CD4-positive, alpha-beta T cell treated with Interleukin-15 for 4 hours (primary cell): Measurements from ENCODE around the gene DPF1.
"Not testable (repeated sequence)": the region's sequence is repeated elsewhere in the genome, so short reads cannot be mapped to it uniquely, and the experiment has no call there.

ENCODE experiments used
- DNase-seq: peaks from one replicate; pipeline ENCODE4 v3.0.0-alpha.2; 2020; ENCODE audit warnings: low spot score

DPF1 gene

DNA sequence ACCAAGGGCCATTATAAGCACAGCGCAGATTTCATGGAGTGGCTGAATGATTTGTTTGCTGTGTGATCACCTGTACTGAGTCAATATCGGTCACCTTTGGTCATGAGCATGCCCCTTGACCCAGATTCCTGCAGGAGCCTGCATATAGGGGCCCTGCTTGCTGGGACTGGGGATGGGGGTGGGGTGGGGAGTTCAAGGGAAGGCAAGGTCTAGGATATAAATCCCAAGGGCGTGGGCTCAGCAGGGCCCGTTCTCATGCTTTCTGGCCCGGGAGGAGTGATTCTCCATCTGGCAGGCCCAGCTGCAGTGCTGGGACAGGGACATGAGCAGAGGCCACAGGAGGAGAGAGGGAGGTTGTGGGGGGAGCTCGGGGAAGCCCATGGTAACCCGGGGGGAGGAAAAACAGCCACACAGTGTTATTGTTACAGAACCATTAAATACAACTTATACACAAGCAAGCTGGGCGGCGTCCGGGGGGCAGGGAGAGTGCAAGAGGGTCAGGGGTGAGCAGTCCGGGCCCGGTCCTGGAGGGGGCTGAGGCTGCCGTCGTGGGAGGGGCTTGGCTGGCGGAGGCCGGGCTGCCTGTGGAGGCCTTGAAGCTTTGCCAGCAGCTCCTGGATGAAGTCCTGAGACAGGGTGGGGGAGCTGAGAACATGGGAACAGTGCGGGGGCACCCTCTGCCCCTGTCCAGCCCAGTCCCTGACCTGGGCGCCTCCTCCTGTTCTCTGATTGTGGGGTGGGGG is 27.0 kb upstream of the DPF1 start:
- no peak for DNase-seq

DNA sequence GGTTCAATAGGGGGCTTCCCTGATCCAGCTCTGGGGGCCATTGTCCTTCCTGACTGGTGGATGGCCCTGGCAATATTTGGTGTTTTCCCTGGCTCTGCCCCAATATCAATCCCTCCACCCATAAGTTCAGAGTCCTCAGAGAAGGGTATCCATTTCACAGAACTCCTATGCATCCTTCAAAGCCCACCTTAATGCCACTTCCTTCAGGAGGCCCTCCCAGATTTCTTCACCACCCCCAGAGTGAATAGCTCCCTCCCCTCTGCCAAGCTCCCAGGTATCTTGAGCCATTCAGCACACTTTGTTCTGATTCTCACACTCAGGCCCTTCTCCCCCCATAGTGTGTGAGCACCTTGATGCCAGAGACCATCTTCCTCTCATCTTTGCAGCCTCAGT is 26.4 kb upstream of the DPF1 start:
- DNase-seq = no peak

DNA sequence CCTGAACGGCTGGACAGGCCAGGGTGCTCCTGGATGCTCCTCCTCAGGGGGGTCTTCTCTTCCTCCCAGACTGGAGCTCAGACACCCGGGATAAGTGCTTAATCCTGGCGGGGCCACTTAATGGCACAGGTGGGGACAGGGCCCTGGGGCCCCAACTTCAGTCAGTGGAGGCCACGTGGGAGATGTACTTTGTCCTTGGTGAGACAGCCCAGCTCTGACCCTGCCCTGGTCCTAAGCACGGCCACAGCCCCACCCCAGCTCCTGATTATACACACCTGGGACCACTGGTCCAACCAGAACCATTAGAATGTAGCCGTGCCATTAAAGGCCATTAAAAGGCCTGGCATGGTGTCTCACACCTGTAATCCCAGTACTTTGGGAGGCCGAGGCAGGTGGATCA is 24.4 kb upstream of the DPF1 start:
- no peak for DNase-seq

DNA sequence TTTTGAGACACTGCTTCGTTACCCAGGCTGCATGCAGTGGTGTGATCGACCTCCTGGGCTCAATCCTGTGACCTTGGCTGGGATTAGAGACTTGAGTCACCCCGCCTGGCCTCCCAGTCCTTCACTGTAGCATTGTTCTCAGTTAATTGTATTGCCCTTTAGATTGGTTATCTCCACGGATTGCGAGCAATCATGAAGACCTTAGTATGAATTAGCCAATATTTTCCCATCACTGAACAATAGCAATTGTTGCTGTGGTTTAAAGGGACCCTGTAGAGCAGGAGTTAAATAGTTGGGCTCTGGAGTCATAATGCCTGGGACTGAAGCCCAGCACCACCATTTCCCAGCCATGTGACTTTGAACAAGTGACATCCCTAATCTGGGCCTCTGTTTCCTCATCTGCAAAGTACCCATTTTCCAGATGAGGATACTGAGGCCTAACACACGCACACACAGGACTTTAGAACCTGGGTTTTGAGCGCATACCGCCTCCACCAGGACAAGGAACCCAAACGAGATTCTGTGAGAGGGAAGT is 23.8 kb upstream of the DPF1 start:
- DNase-seq = no peak

DNA sequence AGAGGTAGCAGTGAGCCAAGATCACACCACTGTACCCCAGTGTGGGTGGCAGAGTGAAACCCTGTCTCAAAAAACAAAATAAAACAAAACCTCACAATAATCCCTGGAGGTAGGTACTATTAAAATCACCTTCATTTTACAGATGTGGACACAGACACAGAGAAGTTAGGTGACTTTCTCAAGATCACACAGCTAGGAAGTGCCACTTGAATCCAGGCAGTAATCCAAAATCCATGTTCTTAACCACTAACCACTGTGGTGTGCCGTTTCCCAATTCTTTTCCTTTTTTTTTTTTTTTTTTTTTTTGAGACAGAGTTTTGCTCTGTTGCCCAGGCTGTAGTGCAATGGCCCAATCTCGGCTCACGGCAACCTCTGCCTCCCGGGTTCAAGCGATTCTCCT is 23.1 kb upstream of the DPF1 start:
- DNase-seq = no peak

- DNase-seq = no peak
Measured at GRCh38 chr19:38245826-38246498, 21.9 kb upstream of the DPF1 start.

GRCh38 chr19:38243279-38243673 is 19.3 kb upstream of the DPF1 start:
- DNase-seq = no peak

DNA sequence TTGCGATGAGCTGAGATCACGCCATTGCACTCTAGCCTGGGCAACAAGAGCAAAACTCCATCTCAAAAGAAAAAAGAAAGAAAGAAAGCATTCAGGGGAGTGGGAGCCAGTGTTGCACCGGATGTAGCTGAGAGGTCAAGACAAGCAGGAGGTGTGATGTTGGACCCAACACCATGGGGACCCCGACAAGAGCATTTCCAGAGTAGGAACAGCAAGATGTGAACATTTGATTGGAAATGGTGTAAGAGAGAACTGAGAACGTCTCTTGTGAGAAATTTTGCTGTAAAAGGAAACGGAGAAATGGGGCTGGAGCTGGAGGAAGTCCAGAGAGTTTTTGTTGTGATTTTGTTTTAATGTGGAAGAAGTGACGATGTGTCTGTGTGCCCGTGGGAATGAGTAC is 15.8 kb upstream of the DPF1 start:
- no peak for DNase-seq

- DNase-seq = no peak
Measured at GRCh38 chr19:38234615-38235014, 10.6 kb upstream of the DPF1 start.

- peak; percentile 70 for DNase-seq
Measured at GRCh38 chr19:38233740-38234251, 9.8 kb upstream of the DPF1 start.

- DNase-seq = no peak
Measured at GRCh38 chr19:38231918-38232317, 7.9 kb upstream of the DPF1 start.

DNA sequence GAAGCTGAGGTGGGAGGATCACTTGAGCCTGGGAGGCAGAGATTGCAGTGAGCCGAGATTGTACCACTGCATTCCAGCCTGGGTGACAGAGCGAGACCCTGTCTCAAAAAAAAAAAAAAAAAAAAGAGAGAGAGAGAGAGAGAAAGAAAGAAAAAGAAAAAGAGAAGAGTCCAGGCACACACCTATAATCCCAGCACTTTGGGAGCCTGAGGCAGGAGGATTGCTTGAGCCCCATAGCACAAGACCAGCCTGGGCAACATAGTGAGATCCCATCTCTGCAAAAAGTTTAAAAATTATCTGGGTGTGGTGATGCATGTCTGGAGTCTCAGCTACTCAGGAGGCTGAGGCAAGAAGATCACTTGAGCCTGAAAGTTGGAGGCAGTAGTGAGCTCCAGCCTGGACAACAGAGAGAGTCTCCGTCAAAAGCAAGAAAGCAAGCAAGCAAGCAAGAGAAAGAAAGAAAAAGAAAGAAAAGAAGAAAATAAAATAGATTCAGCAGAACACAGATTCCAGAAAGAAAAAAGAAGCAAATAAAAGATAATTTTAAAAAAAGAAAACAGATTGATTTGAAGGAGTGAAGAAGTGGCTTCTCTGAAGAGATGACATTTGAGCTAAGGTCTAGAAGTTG is 6.6 kb upstream of the DPF1 start:
- DNase-seq = not testable (repeated sequence)

DNA sequence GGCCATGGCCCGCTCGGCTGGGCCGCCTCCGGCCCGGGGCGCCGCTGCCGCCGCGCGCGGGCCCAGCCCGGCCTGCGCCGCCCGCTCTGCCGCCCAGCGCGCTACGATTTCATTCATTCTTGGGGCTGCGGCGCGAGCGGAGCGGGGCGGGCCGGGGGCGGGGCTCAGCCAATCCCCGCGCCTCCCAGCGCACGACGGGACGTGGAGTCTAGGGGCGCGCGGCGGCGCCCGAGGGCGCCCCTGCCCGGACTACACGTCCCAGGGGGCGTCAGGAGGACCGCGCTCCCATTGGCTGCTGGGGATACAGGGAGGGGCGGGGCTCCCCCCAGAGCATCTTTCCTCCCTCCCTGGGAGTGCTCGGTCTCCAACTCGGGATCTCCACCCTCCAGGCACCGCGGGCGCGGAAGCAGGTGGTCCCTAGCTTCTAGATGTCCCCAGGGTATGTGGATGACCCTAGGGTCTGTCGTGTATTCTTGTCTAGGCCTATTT is 5.6 kb upstream of the DPF1 start:
- DNase-seq = peak; percentile 55

- DNase-seq = no peak
Measured at GRCh38 chr19:38228491-38229439, 4.7 kb upstream of the DPF1 start.

- no peak for DNase-seq
Measured at GRCh38 chr19:38228005-38228377, 4.0 kb upstream of the DPF1 start.

DNA sequence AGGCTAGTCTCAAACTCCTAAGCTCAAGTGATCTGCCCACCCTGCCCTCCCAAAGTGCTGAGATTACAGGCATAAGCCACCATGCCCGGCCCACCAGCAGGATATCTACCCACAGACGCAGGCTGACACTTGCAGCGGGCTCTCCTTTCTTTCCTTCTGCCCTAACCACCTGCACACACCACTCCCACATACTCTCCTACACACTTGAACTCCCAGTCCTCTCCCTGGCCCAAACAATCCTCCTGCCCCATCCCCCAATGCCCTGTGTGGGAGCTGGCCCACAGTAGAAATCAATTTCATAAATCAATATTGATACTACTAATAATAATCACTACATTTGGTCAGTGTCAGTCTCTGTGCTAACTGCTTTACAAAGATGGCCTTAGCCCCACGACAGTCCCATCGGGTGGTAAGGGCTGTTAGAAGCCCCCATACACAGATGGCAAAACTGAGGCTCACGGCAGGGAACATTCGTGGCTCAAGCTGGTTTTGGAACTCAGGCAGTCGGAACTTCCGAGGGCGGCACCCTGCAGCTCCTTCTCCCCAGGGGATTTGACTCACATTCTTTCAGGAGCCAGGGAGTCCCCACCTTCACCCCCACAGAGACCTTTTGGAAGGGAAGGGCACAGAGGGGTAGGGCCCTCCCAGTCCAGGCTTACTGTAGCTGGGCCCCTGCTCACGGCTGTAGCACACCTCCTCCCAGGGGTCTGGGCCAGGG is 3.4 kb upstream of the DPF1 start:
- no peak for DNase-seq

DNA sequence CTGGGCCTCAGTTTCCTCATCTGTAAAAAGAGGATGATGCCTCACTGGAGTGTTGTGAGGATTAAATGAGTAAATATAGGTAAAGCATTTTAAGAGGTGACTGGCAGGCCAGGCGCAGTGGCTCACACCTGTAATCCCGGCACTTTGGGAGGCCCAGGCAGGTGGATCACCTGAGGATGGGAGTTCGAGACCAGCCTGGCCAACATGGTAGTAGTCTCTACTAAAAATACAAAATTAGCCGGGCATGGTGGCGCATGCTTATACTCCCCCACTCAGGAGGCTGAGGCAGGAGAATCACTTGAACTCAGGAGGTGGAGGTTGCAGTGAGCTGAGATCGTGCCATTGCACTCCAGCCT is 819 bp upstream of the DPF1 start:
- DNase-seq = not testable (repeated sequence)

GRCh38 chr19:38223617-38224013 is 407 bp downstream of the DPF1 start:
- no peak for DNase-seq

DNA sequence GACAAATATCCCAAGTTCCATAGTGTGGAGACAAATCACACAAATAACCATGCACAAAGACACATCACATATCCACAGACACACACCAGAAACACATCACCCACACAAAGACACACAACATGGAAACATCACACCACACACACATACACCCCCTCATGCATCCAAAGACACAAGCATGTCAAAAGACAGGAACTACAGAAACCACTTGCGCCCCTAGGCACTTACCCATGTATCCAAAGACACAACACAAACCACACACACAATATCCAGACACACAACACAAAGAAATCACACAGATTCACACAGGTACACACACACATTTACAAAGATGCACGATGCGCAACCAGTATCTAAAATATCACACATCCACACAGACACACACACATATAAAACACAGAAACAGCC is 901 bp downstream of the DPF1 start:
- no peak for DNase-seq

DNA sequence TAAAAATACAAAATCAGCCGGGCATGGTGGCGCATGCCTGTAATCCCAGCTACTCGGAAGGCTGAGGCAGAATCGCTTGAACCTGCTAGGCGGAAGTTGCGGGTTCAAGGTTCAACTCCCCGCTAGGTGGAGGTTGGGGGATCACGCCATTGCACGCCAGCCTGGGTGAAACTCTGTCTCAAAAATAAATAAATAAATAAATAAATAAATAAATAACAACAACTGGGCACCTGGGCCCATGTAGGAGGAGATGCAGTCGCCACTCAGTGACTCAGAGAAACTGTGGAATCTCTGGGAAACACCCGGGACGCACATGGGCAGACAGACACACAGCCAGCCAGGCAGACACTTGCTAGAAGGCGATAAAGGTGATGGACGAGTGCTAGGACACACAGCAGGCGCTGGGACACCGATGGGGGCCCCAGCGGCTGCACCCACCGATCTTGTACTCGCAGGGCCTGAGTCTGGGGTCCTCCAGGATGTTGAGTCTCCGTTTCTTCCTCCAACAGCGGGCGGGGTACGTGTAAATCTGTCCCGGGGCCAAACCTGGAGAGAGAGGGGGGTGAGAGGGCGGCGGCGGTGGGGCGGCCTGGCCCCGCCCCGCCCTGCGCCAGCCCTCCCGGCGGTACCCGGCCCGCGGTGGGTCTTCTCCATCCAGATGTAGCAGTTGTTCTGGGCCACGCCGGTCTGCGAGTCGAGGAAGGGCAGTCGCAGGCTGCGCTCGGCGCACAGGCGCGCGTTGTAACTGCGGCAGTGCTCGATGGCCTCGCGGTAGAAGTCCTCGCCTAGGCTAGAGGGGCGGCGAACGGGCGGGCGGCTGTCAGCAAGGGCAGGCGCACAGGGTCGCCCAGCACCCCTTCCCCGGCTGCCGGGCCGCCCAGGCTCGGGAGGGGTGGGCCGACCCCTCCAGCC is 1.8 kb downstream of the DPF1 start:
- no peak for DNase-seq
